HepG2 (cell line): ENCODE data around the gene MAP2K3. TPM values are rescaled to one million over a fixed set of nuclear protein-coding genes. Genes with fewer than 3 reads are reported as not detected.

Experiments used
- AGO1 ChIP-seq: fragments of 200-400 bp; formaldehyde crosslinking; IDR thresholded peaks from 2 replicates; pipeline ENCODE4 v1.6.1; 2017; ENCODE audit warnings: mild to moderate bottlenecking, low read depth, low read length, moderate library complexity; ENCODE audit not compliant: poor library complexity, severe bottlenecking
- EED ChIP-seq: sonication (generic); formaldehyde crosslinking; IDR thresholded peaks from 2 replicates; pipeline ENCODE4 v1.5.0; 2020; ENCODE audit warnings: mild to moderate bottlenecking, missing genetic modification reagents
- MYC ChIP-seq: sonication (generic); formaldehyde crosslinking; IDR thresholded peaks from 2 replicates; pipeline ENCODE4 v1.9.0; 2021; ENCODE audit warnings: missing genetic modification reagents, borderline replicate concordance
- PBX2 ChIP-seq: IDR thresholded peaks from 2 replicates; pipeline ENCODE4 v1.6.1; 2016; ENCODE audit warnings: control low read depth
- RBM39 ChIP-seq: fragments of 200-400 bp; formaldehyde crosslinking; IDR thresholded peaks from one replicate; pipeline ENCODE4 v1.6.1; 2018; ENCODE audit warnings: antibody characterized with exemption, mild to moderate bottlenecking, low read depth, low read length; ENCODE audit not compliant: poor library complexity, severe bottlenecking
- RXRA ChIP-seq: sonication (generic); formaldehyde crosslinking; IDR thresholded peaks from 2 replicates; pipeline ENCODE4 v1.5.1; 2020; ENCODE audit warnings: missing genetic modification reagents
- TGIF2 ChIP-seq: IDR thresholded peaks from 2 replicates; pipeline ENCODE4 v1.6.1; 2016; ENCODE audit warnings: control low read depth, missing compliant biosample characterization
- YEATS4 ChIP-seq: sonication (generic); formaldehyde crosslinking; IDR thresholded peaks from 2 replicates; pipeline ENCODE4 v1.4.0; 2020; ENCODE audit warnings: missing genetic modification reagents, borderline replicate concordance
- ZFP90 ChIP-seq: sonication (generic); formaldehyde crosslinking; IDR thresholded peaks from 2 replicates; pipeline ENCODE4 v1.8.0; 2022; ENCODE audit warnings: missing genetic modification reagents, mild to moderate bottlenecking, inconsistent platforms, borderline replicate concordance
- ZNF232 ChIP-seq: sonication (generic); formaldehyde crosslinking; IDR thresholded peaks from 2 replicates; pipeline ENCODE4 v1.4.0; 2020; ENCODE audit warnings: missing genetic modification reagents, borderline replicate concordance
- ZNF543 ChIP-seq: sonication (generic); formaldehyde crosslinking; IDR thresholded peaks from 2 replicates; pipeline ENCODE4 v1.4.0; 2020; ENCODE audit warnings: mild to moderate bottlenecking, missing genetic modification reagents
- ZNF550 ChIP-seq: sonication (generic); formaldehyde crosslinking; IDR thresholded peaks from 2 replicates; pipeline ENCODE4 v1.4.0; 2020; ENCODE audit warnings: mild to moderate bottlenecking, missing genetic modification reagents, borderline replicate concordance
- ZZZ3 ChIP-seq: sonication (generic); formaldehyde crosslinking; IDR thresholded peaks from 2 replicates; pipeline ENCODE4 v1.4.0; 2020; ENCODE audit warnings: missing genetic modification reagents, mild to moderate bottlenecking, borderline replicate concordance
- polyA plus RNA-seq, 8 experiments: library from polyadenylated mRNA; depleted of rRNA in 3 of 8; stranded (reverse) in 7 of 8; unstranded in 1 of 8; fragments of >200 nt; fragmentation: Illumina TruSeq in 4 of 8; extraction: Trizol in 4 of 8; gene quantifications; 2 replicates each; pipeline versions ENCODE4 v1.2.1 to v1.2.3, GENCODE V29; 2011 to 2016; ENCODE audit warnings: low read depth in 4 of 8, missing spikeins in 1 of 8, mixed read lengths in 1 of 8; ENCODE audit not compliant: insufficient read depth in 1 of 8
- total RNA-seq, 5 experiments: library from RNA; depleted of rRNA; stranded (reverse); fragments of >200 nt; fragmentation: Illumina TruSeq; extraction: Trizol; gene quantifications; 2 replicates each; pipeline ENCODE4 v1.2.3, GENCODE V29; 2016; ENCODE audit warnings: low read depth in 1 of 5
- TF ChIP-seq, protein P1 (sequence below): sonication (generic); formaldehyde crosslinking; IDR thresholded peaks from 2 replicates; pipeline ENCODE4 v1.4.0; 2020; ENCODE audit warnings: missing genetic modification reagents
- TF ChIP-seq, protein P2 (sequence below): sonication (generic); formaldehyde crosslinking; IDR thresholded peaks from 2 replicates; pipeline ENCODE4 v1.8.1; 2023; ENCODE audit warnings: missing genetic modification reagents, inconsistent platforms, borderline replicate concordance

The MAP2K3 gene
- total and polyA plus RNA-seq, 2 of the 13 experiments (the other 11 are each of a cell fraction or from before 2014, with no cell fraction given), result 20.5 to 27.4 TPM

DNA sequence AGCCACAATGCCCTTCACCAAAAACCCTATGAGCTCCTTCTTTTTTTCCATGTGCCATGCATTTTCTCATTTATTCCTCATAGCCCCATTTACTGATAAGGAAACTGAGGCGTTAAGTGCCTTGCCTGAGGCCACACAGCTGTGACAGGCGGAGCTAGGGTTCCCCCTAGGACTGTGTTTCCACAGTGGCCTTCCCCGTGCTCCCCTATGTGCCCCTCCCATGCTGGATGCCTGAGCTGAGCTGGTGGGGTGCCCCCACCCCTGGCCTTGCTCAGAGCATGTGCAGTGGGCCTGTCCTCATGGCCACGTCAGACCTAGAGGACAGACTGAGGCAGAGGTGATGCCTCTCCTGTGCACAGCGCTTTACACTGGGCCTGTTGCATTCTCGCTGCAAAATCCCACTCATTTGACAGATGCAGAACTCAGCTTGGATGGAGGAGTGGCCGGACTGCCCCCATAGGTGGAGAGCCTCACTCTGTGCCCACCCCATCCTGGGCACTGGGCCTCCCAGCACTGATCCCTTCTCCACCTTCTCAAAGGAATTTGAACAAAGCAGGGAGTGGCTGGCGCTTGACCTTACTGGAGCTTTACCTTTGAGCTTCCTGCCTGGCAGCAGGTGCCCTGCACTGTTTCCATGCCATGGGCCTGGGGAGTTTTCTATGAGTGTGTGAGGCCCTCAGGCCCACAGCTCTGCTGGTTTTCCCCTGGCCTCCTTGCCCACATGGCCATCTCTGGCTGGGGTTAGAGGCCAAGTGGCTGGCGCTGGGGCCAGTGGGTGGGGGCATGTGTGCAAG is 2.6 kb downstream of the MAP2K3 start (continued):
- TF ChIP-seq TGIF2 (CRISPR knock-in tag), result peak; percentile 34; the same call in 1 of the 2 replicates
- TF ChIP-seq AGO1, result peak; percentile 16
- 0 out of 2 replicates have a peak, but pooled peaks have one; percentile 6 for TF ChIP-seq ZFP90 (CRISPR knock-in tag)
- 0 out of 2 replicates have a peak, but pooled peaks have one; percentile 32 for TF ChIP-seq ZNF232 (CRISPR knock-in tag)
- TF ChIP-seq ZNF543, result no peak
- TF ChIP-seq, protein P1, sequence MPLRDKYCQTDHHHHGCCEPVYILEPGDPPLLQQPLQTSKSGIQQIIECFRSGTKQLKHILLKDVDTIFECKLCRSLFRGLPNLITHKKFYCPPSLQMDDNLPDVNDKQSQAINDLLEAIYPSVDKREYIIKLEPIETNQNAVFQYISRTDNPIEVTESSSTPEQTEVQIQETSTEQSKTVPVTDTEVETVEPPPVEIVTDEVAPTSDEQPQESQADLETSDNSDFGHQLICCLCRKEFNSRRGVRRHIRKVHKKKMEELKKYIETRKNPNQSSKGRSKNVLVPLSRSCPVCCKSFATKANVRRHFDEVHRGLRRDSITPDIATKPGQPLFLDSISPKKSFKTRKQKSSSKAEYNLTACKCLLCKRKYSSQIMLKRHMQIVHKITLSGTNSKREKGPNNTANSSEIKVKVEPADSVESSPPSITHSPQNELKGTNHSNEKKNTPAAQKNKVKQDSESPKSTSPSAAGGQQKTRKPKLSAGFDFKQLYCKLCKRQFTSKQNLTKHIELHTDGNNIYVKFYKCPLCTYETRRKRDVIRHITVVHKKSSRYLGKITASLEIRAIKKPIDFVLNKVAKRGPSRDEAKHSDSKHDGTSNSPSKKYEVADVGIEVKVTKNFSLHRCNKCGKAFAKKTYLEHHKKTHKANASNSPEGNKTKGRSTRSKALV (CRISPR knock-in tag), result 0 out of 2 replicates have a peak, but pooled peaks have one; percentile 60
- peak; percentile 10; the same call in 1 of the 2 replicates for TF ChIP-seq ZNF550 (CRISPR knock-in tag)
- no peak for TF ChIP-seq EED (CRISPR knock-in tag)
- TF ChIP-seq YEATS4 (CRISPR knock-in tag), result 0 out of 2 replicates have a peak, but pooled peaks have one; percentile 22
- TF ChIP-seq PBX2 (CRISPR knock-in tag), result no peak
- TF ChIP-seq, protein P2, sequence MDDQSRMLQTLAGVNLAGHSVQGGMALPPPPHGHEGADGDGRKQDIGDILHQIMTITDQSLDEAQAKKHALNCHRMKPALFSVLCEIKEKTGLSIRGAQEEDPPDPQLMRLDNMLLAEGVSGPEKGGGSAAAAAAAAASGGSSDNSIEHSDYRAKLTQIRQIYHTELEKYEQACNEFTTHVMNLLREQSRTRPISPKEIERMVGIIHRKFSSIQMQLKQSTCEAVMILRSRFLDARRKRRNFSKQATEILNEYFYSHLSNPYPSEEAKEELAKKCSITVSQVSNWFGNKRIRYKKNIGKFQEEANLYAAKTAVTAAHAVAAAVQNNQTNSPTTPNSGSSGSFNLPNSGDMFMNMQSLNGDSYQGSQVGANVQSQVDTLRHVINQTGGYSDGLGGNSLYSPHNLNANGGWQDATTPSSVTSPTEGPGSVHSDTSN (CRISPR knock-in tag), result no peak
- peak; percentile 64 for TF ChIP-seq MYC (CRISPR knock-in tag)
- TF ChIP-seq ZZZ3 (CRISPR knock-in tag), result 0 out of 2 replicates have a peak, but pooled peaks have one; percentile 21
- TF ChIP-seq RBM39, result peak; percentile 19
- TF ChIP-seq RXRA, result 0 out of 2 replicates have a peak, but pooled peaks have one; percentile 5
